H1 (cell line): ENCODE results near the gene ZNF423. TPM values are rescaled to one million over a fixed set of nuclear protein-coding genes. Genes with fewer than 3 reads are reported as not detected.
A peak's percentile ranks its signal among the peaks of the same experiment; 100 is the strongest.

Source experiments
- CTCF ChIA-PET: fragments of 300-600 bp; sonication (Branson Sonifier 250); formaldehyde crosslinking; loops from one replicate; lab custom pipeline; 2021; ENCODE audit not compliant: partially characterized antibody; lab: Charles Lee
- POLR2A ChIA-PET: fragments of 300-600 bp; sonication (Branson Sonifier 250); formaldehyde crosslinking; loops from one replicate; lab custom pipeline; 2021; ENCODE audit warnings: inconsistent platforms; ENCODE audit not compliant: partially characterized antibody; lab: Charles Lee
- DNase-seq, 2 experiments: peaks; one replicate each; pipeline versions ENCODE4 v3.0.0 to v3.0.0-alpha.2; 2010 to 2022; ENCODE audit warnings: low spot score in 2 of 2, low read depth in 1 of 2, mixed read lengths in 1 of 2
- FAIRE-seq: peaks from 2 replicates; lab custom pipeline; 2011; peaks lifted over from hg19 to GRCh38; lab: Jason Lieb, UNC
- H2AFZ ChIP-seq: 2 replicates; pipeline ENCODE4 v1.8.1; 2012; ENCODE audit warnings: low read length, inconsistent platforms
- H2AK5ac ChIP-seq: 2 replicates; pipeline ENCODE4 v1.6.1; 2013; ENCODE audit warnings: low read depth, low read length
- H2BK120ac ChIP-seq: replicated peaks from 2 replicates; pipeline ENCODE3; 2013; ENCODE audit warnings: low read depth, low read length, inconsistent platforms
- H2BK12ac ChIP-seq: 2 replicates; pipeline ENCODE4 v1.6.1; 2013; ENCODE audit warnings: low read depth, low read length
- H2BK15ac ChIP-seq: 2 replicates; pipeline ENCODE4 v1.6.1; 2013; ENCODE audit warnings: low read length
- H2BK20ac ChIP-seq: 2 replicates; pipeline ENCODE4 v1.6.1; 2013; ENCODE audit warnings: low read length
- H2BK5ac ChIP-seq: 2 replicates; pipeline ENCODE4 v1.6.1; 2013; ENCODE audit warnings: low read depth, low read length
- H3K14ac ChIP-seq: 2 replicates; pipeline ENCODE4 v1.6.1; 2013; ENCODE audit warnings: inconsistent platforms; ENCODE audit not compliant: insufficient read length
- H3K18ac ChIP-seq: 2 replicates; pipeline ENCODE4 v1.6.1; 2013; ENCODE audit warnings: low read length; ENCODE audit errors: extremely low read depth
- H3K23ac ChIP-seq: 2 replicates; pipeline ENCODE4 v1.6.1; 2013; ENCODE audit warnings: inconsistent platforms; ENCODE audit not compliant: insufficient read length
- H3K23me2 ChIP-seq: 2 replicates; pipeline ENCODE4 v1.6.1; 2013; ENCODE audit warnings: low read depth, low read length
- H3K27ac ChIP-seq: 2 replicates; pipeline ENCODE4 v1.6.1; 2011; ENCODE audit warnings: low read depth, low read length, inconsistent platforms
- H3K27me3 ChIP-seq, 4 experiments: replicated peaks in 1 of 4; 1 replicate in 1 of 4; 2 replicates in 3 of 4; pipeline versions ENCODE4 v1.6.1 to v1.8.1; 2011 to 2013; ENCODE audit warnings: low read length in 3 of 4, mild to moderate bottlenecking in 3 of 4, inconsistent platforms in 2 of 4, mixed read lengths in 2 of 4, moderate library complexity in 1 of 4; ENCODE audit not compliant: control insufficient read depth in 3 of 4, insufficient read depth in 3 of 4; ENCODE audit errors: extremely low read depth in 1 of 4
- H3K36me3 ChIP-seq, 4 experiments: 2 replicates each; pipeline versions ENCODE4 v1.6.1 to v1.8.1; 2011 to 2013; ENCODE audit warnings: mild to moderate bottlenecking in 4 of 4, low read length in 3 of 4, moderate library complexity in 2 of 4, control low read depth in 1 of 4, inconsistent platforms in 1 of 4; ENCODE audit not compliant: insufficient read depth in 4 of 4, control insufficient read depth in 2 of 4
- H3K4ac ChIP-seq: replicated peaks from 2 replicates; pipeline ENCODE3; 2013; ENCODE audit warnings: low read length, low read depth, mixed read lengths, inconsistent platforms; ENCODE audit not compliant: insufficient read length
- H3K4me1 ChIP-seq, 4 experiments: replicated peaks in 1 of 4; 1 replicate in 1 of 4; 2 replicates in 3 of 4; pipeline versions ENCODE4 v1.6.1 to v1.8.1; 2011 to 2013; ENCODE audit warnings: low read length in 3 of 4, inconsistent platforms in 2 of 4, mixed read lengths in 1 of 4; ENCODE audit not compliant: insufficient read depth in 4 of 4, control insufficient read depth in 3 of 4
- H3K4me2 ChIP-seq, 2 experiments: 2 replicates each; pipeline versions ENCODE4 v1.6.1 to v1.8.1; 2011 to 2013; ENCODE audit warnings: low read depth in 2 of 2, low read length in 2 of 2, control low read depth in 1 of 2, inconsistent platforms in 1 of 2, mild to moderate bottlenecking in 1 of 2; ENCODE audit not compliant: insufficient read depth in 1 of 2
- H3K4me3 ChIP-seq, 4 experiments: fragments of 200-600, 300-600 bp in 1 of 4; sonication (generic), shearing (Covaris generic), sonication (Bioruptor Twin) in 1 of 4; 2 replicates each; pipeline versions ENCODE4 v1.5.1 to v1.8.1; 2011 to 2016; ENCODE audit warnings: low read length in 4 of 4, low read depth in 3 of 4, control low read depth in 2 of 4, inconsistent platforms in 2 of 4, mild to moderate bottlenecking in 2 of 4, mixed read lengths in 1 of 4, moderate library complexity in 1 of 4; ENCODE audit not compliant: insufficient read depth in 2 of 4; ENCODE audit errors: extremely low read depth in 1 of 4
- H3K56ac ChIP-seq: replicated peaks from 2 replicates; pipeline ENCODE3; 2013; ENCODE audit warnings: low read depth, mild to moderate bottlenecking, mixed read lengths, low read length, inconsistent platforms; ENCODE audit not compliant: insufficient read length
- H3K79me1 ChIP-seq: 2 replicates; pipeline ENCODE4 v1.6.1; 2013; ENCODE audit warnings: low read depth, low read length, control low read depth
- H3K79me2 ChIP-seq, 2 experiments: 2 replicates each; pipeline versions ENCODE4 v1.6.1 to v1.8.1; 2012 to 2013; ENCODE audit warnings: low read length in 2 of 2, mild to moderate bottlenecking in 2 of 2, inconsistent platforms in 1 of 2; ENCODE audit not compliant: insufficient read depth in 2 of 2, control insufficient read depth in 1 of 2
- H3K9ac ChIP-seq, 4 experiments: replicated peaks in 1 of 4; 1 replicate in 1 of 4; 2 replicates in 3 of 4; pipeline versions ENCODE4 v1.6.1 to v1.8.1; 2011 to 2013; ENCODE audit warnings: low read depth in 3 of 4, low read length in 3 of 4, control low read depth in 2 of 4, mild to moderate bottlenecking in 2 of 4, moderate library complexity in 2 of 4, inconsistent platforms in 1 of 4; ENCODE audit errors: extremely low read depth in 1 of 4
- H3K9me3 ChIP-seq, 2 experiments: 2 replicates each; pipeline versions ENCODE4 v1.6.1 to v1.8.1; 2012 to 2013; ENCODE audit warnings: mild to moderate bottlenecking in 2 of 2, moderate library complexity in 2 of 2, control low read depth in 1 of 2, inconsistent platforms in 1 of 2, low read depth in 1 of 2, low read length in 1 of 2, mixed read lengths in 1 of 2; ENCODE audit not compliant: insufficient read depth in 2 of 2
- H4K20me1 ChIP-seq, 2 experiments: replicated peaks in 1 of 2; 2 replicates each; pipeline versions ENCODE3 to v1.8.1; 2011 to 2013; ENCODE audit warnings: inconsistent platforms in 2 of 2, low read length in 2 of 2, mild to moderate bottlenecking in 1 of 2; ENCODE audit not compliant: insufficient read depth in 2 of 2, control insufficient read depth in 1 of 2
- H4K5ac ChIP-seq: 2 replicates; pipeline ENCODE4 v1.6.1; 2013; ENCODE audit warnings: low read length, low read depth, mixed read lengths, inconsistent platforms; ENCODE audit not compliant: insufficient read length
- H4K8ac ChIP-seq: 2 replicates; pipeline ENCODE4 v1.8.0; 2013; ENCODE audit warnings: mild to moderate bottlenecking, moderate library complexity, low read length, inconsistent platforms; ENCODE audit not compliant: insufficient read depth; ENCODE audit errors: extremely low read depth
- H4K91ac ChIP-seq: replicated peaks from 2 replicates; pipeline ENCODE3; 2013; ENCODE audit warnings: low read length, mixed read lengths, inconsistent platforms; ENCODE audit not compliant: insufficient read length
- ASH2L ChIP-seq: fragments of 200-600, 300-600 bp; sonication (generic); IDR thresholded peaks from one replicate; pipeline ENCODE4 v1.7.1; 2017; ENCODE audit warnings: low read length
- CBX5 ChIP-seq: fragments of 300-800, 300-1000 bp; sonication (generic); IDR thresholded peaks from 2 replicates; pipeline ENCODE4 v1.7.1; 2016; ENCODE audit warnings: antibody characterized with exemption, low read length, low read depth
- KDM5A ChIP-seq: fragments of 200-600 bp; IDR thresholded peaks from 2 replicates; pipeline ENCODE4 v1.7.1; 2012; ENCODE audit warnings: mild to moderate bottlenecking, low read length, inconsistent platforms, mixed read lengths
- RNF2 ChIP-seq: fragments of 200-900, 300-1000 bp; sonication (generic); IDR thresholded peaks from 2 replicates; pipeline ENCODE4 v1.7.1; 2016; ENCODE audit warnings: borderline replicate concordance, low read depth, mild to moderate bottlenecking, antibody characterized with exemption, low read length; ENCODE audit not compliant: poor library complexity, severe bottlenecking; ENCODE audit errors: missing control alignments
- ZNF274 ChIP-seq: IDR thresholded peaks from 2 replicates; pipeline ENCODE4 v1.7.0; 2012; ENCODE audit warnings: low read length, borderline replicate concordance; ENCODE audit errors: extremely low read depth
- WGBS, 2 experiments: shearing (Covaris generic) in 1 of 2; methylation state at CpG; one replicate each; pipeline versions ENCODE4 v1.1.6 to v1.1.7; 2013 to 2015; ENCODE audit warnings: low lambda C conversion rate in 2 of 2, mixed read lengths in 2 of 2, inconsistent platforms in 1 of 2, low coverage in 1 of 2, missing lambda C conversion rate in 1 of 2; ENCODE audit not compliant: insufficient replicate concordance in 2 of 2, insufficient coverage in 1 of 2, insufficient read length in 1 of 2; ENCODE audit errors: extremely low coverage in 1 of 2, missing lambda C conversion rate in 1 of 2; 5-methylcytosine and 5-hydroxymethylcytosine counted together
- polyA plus RNA-seq, 7 experiments: library from polyadenylated mRNA; depleted of rRNA in 3 of 7; stranded (reverse) in 5 of 7; unstranded in 2 of 7; fragments of >200 nt in 5 of 7; fragments of 200-250 nt in 2 of 7; gene quantifications; 1 replicate in 5 of 7; 2 replicates in 1 of 7; 4 replicates in 1 of 7; pipeline versions ENCODE4 v1.2.1 to v1.2.3, GENCODE V29; 2011 to 2013; ENCODE audit warnings: missing spikeins in 2 of 7, mixed read lengths in 2 of 7
- total RNA-seq: library from RNA; stranded (reverse); fragmentation: NEBNext Ultra II Directional; extraction: Animal tissue kit (Norgen Biotek cat#: 25700); gene quantifications from 2 replicates; pipeline ENCODE4 v1.2.1, GENCODE V29; 2021

Gene ZNF423
- total and polyA plus RNA-seq, 2 of the 8 experiments (the other 6 are each of a cell fraction or from before 2014, with no cell fraction given), result 38.2 to 52.3 TPM

DNA sequence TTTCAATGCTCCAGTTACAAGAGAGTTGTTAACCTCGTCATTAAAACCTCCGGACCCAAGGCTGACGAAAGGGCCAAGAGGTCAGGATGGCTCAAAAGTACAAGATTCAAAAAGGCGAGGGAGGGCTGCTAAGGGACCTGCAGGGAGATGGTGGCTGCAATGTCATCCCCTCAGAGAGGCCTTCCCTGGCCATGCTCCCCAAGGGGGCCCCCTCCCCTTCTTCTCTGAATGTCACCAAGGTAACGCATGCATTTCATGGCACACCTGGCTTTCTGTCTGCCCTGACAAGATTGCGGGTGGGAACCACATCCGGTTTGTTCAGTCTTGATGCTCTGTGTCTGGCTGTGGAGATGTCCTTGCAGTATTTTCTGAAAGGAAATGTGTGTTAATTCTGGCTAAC, 392.4 kb downstream of the ZNF423 start:
- Histone ChIP-seq H3K79me2 (no peaks in the 10 kb centered on the region), H3K18ac (no peak overlapping the region), H3K27me3 (peaks cover 0 to 15% (median 12%) of the 10 kb centered on the region in 4 experiments; a peak in 6 of 7 replicates), H3K79me1 (no peaks in the 10 kb centered on the region), H2BK12ac (no peak overlapping the region), H2AFZ (no peak overlapping the region), H2BK5ac (no peak overlapping the region), H3K56ac (no peak overlapping the region), H4K91ac (no peak overlapping the region), H3K9ac (no peak overlapping the region), H3K36me3 (no peaks in the 10 kb centered on the region), H3K14ac (no peak overlapping the region), H3K4me2 (no peak overlapping the region), H3K4ac (no peak overlapping the region), H2BK120ac (no peak overlapping the region), H2AK5ac (no peak overlapping the region), H2BK20ac (no peak overlapping the region), H3K27ac (no peak overlapping the region), H3K23me2 (peaks cover 5% of the 10 kb centered on the region; the same call in 1 of the 2 replicates), H2BK15ac (no peak overlapping the region), H4K20me1 (no peaks in the 10 kb centered on the region), H4K8ac (no peak overlapping the region; the same call in 1 of the 2 replicates), H3K9me3 (no peaks in the 10 kb centered on the region), H3K4me3 (no peak overlapping the region), H3K23ac (no peak overlapping the region), H4K5ac (no peak overlapping the region), H3K4me1 (peaks cover 0 to 3% (median 1%) of the 10 kb centered on the region in 4 experiments; a peak in 4 of 7 replicates)
- POLR2A ChIA-PET, result interaction anchor here (0.7 kb wide), 1 partner anchor 628 kb away, joined by 3 read pairs; no protein-coding TSS in a partner anchor
- 81% methylated on average over 7 of the region's 7 CpGs; no CpG with 5 or more reads in 1 of the 2 experiments for WGBS, 2 experiments
- no peak for FAIRE-seq
- CTCF ChIA-PET, result interaction anchor here (0.6 to 2.0 kb wide), 12 partner anchors 10 to 729 kb away, joined by 3 to 7 read pairs (median 4); no protein-coding TSS in a partner anchor
- DNase-seq, result peak in 1 of 2 experiments; percentile 41
- TF ChIP-seq CBX5, result no peak
- no peak for TF ChIP-seq ZNF274
- TF ChIP-seq RNF2, result no peak
- no peak for TF ChIP-seq KDM5A
- no peak for TF ChIP-seq ASH2L
